ENCODE results near the gene BACE1. TPM values are rescaled to one million over a fixed set of nuclear protein-coding genes. Genes with fewer than 3 reads are reported as not detected.

Gene BACE1
- total RNA-seq, 2 donors from 2014 or later = 2.0 to 3.5 TPM

- no peak for ATAC-seq
- Mint-ChIP-seq H3K4me1 (peaks cover 9% of the 10 kb centered on the region), H3K36me3 (ENCODE audit: low read depth) (peaks cover 3% of the 10 kb centered on the region), H3K4me3 (no peak overlapping the region), H3K27ac (no peak overlapping the region), H3K27me3 (peaks cover 21% of the 10 kb centered on the region)
- no peak for DNase-seq
- no peaks in the 10 kb centered on the region for H3K9me3 ChIP-seq (ENCODE audit: control insufficient read depth, low read length, poor library complexity, severe bottlenecking)
Observed at GRCh38 chr11:117319214-117319840, 3.3 kb upstream of the BACE1 start.

DNA sequence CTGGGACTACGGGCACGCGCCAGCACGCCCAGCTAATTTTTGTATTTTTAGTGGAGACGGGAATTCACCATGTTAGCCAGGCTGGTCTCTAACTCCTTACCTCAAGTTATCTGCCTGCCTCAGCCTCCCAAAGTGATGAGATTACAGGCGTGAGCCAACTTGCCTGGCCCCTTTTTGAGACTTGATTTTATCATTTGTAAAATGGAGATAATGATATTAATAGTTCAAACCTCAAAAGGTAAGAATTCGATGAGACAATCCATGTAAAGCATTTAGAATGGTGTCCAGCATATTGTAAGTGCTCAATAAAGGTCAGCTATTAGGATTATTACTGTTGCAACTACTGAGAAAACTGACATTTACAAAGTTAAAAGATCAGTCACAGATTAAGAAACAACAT, 2.7 kb upstream of the BACE1 start:
- H3K4me3 Mint-ChIP-seq = no peak overlapping the region
- no peaks in the 10 kb centered on the region for H3K9me3 ChIP-seq (ENCODE audit: control insufficient read depth, low read length, poor library complexity, severe bottlenecking)
- ATAC-seq (no peak), DNase-seq (no peak)
- H3K4me1 Mint-ChIP-seq = peaks cover 9% of the 10 kb centered on the region
- H3K36me3 Mint-ChIP-seq (ENCODE audit: low read depth) = peaks cover 3% of the 10 kb centered on the region
- peaks cover 21% of the 10 kb centered on the region for H3K27me3 Mint-ChIP-seq
- no peak overlapping the region for H3K27ac Mint-ChIP-seq

DNA sequence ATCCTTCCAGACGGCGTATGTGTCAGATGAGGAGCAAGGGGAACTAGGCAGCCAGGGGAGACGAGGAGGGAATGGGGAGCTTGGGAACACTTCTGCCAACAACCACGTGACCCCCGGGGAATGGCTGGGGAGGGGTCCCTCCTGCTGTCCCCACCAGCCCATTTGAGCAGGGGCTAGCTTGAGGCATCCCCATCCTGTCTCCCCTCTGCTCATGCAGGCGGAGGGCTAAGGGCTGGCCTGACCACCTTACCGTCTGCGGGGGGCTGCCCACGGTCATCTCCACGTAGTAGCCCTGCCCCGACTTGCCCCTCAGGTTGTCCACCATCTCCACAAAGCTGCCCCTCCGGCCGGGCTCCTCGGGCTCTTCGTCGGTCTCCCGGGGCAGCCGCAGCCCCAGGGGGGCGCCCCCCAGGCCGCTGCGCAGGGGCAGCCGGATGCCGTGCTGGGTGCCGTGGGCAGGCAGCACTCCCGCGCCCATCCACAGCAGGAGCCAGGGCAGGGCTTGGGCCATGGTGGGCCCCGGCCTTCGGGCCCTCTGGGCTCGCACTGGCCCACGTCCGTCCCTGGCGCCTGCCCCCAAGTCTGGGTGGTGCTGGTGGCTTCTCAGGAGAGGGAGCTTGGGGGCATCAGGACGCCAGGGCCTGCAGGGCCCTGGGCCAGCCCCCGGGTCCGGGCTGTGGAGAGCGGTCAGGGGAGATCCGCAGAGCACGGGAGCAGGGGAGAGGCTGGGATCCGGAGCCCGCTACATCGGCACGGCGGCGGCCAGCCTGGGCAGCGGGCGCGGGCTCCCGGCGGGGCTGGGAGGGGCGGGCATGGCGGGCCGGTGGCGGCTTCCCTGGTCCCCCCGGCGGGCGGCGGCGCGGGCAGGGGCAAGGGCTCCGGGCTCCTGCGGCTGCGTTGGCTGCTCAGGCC, 515 bp downstream of the BACE1 start:
- DNase-seq (peak in 2 of 3 donors; percentile 7 to 18), ATAC-seq (peak; percentile 65)
- H3K27me3 Mint-ChIP-seq = peaks cover 29% of the 10 kb centered on the region
- peak overlapping the region; percentile 85 for H3K4me3 Mint-ChIP-seq
- H3K4me1 Mint-ChIP-seq = peaks cover 14% of the 10 kb centered on the region
- no peak overlapping the region for H3K27ac Mint-ChIP-seq
- H3K9me3 ChIP-seq (ENCODE audit: control insufficient read depth, low read length, poor library complexity, severe bottlenecking) = no peaks in the 10 kb centered on the region
- peaks cover 3% of the 10 kb centered on the region for H3K36me3 Mint-ChIP-seq (ENCODE audit: low read depth)

- Mint-ChIP-seq H3K36me3 (ENCODE audit: low read depth) (peaks cover 3% of the 10 kb centered on the region), H3K27me3 (peaks cover 29% of the 10 kb centered on the region), H3K27ac (no peak overlapping the region), H3K4me1 (peaks cover 14% of the 10 kb centered on the region), H3K4me3 (peak overlapping the region; percentile 80)
- no peaks in the 10 kb centered on the region for H3K9me3 ChIP-seq (ENCODE audit: control insufficient read depth, low read length, poor library complexity, severe bottlenecking)
- no peak for ATAC-seq
- DNase-seq = no peak
Observed at GRCh38 chr11:117314840-117315239, 1.2 kb downstream of the BACE1 start.

GRCh38 chr11:117313828-117314768, 2.0 kb downstream of the BACE1 start:
- Mint-ChIP-seq H3K27me3 (peaks cover 32% of the 10 kb centered on the region), H3K4me3 (peak overlapping the region; percentile 80), H3K27ac (no peak overlapping the region)

DNA sequence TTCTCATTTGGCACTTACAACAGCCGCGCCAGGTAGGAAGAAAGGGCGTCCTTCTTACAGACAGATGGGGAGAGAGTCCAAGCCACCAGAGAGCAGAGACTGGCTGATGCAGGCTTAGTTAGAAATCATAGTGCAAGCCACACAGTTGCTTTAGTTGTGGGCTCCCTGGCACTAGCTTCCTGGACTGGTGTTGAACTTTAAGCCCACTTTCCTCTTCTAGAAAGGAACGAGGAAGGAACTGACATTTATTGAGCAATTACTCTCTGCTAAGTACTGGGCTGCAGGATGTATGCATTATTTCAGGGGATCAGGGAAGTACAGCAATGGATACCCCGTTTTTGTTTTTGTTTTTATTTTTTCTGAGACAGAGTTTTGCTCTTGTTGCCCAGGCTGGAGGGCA, 3.0 kb downstream of the BACE1 start:
- DNase-seq = no peak
- Mint-ChIP-seq H3K4me1 (peaks cover 21% of the 10 kb centered on the region), H3K27ac (no peak overlapping the region), H3K36me3 (ENCODE audit: low read depth) (peaks cover 5% of the 10 kb centered on the region), H3K4me3 (no peak overlapping the region), H3K27me3 (peaks cover 35% of the 10 kb centered on the region)
- no peak for ATAC-seq
- no peaks in the 10 kb centered on the region for H3K9me3 ChIP-seq (ENCODE audit: control insufficient read depth, low read length, poor library complexity, severe bottlenecking)

More at GRCh38 chr11:117313828-117314768, 2.0 kb downstream of the BACE1 start:
- peaks cover 16% of the 10 kb centered on the region for H3K4me1 Mint-ChIP-seq
- no peaks in the 10 kb centered on the region for H3K9me3 ChIP-seq (ENCODE audit: control insufficient read depth, low read length, poor library complexity, severe bottlenecking)
- no peak for DNase-seq
- H3K36me3 Mint-ChIP-seq (ENCODE audit: low read depth) = peaks cover 3% of the 10 kb centered on the region
- no peak for ATAC-seq

DNA sequence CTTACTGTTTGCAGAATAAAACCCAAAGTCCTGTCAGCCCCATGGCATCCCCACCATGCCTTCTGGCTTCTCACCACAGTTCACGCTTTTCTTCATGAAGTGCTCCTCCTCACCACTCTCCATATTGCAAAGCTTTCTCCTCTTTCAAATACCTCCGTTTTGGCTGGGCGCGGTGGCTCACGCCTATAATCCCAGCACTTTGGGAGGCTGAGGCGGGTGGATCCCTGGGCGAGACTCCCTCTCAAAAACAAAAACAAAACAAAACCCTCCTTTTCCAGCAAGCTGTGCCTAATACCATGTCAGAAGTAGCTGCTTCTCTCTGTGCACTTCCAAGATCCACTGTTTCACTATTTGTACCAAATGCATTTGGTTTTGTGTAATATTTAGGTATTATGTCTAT, 6.7 kb downstream of the BACE1 start:
- H3K27me3 Mint-ChIP-seq = peaks cover 26% of the 10 kb centered on the region
- peaks cover 13% of the 10 kb centered on the region for H3K4me1 Mint-ChIP-seq
- ATAC-seq = no peak
- peaks cover 5% of the 10 kb centered on the region for H3K36me3 Mint-ChIP-seq (ENCODE audit: low read depth)
- DNase-seq = no peak
- H3K9me3 ChIP-seq (ENCODE audit: control insufficient read depth, low read length, poor library complexity, severe bottlenecking) = no peaks in the 10 kb centered on the region
- H3K27ac Mint-ChIP-seq = no peak overlapping the region
- no peak overlapping the region for H3K4me3 Mint-ChIP-seq

DNA sequence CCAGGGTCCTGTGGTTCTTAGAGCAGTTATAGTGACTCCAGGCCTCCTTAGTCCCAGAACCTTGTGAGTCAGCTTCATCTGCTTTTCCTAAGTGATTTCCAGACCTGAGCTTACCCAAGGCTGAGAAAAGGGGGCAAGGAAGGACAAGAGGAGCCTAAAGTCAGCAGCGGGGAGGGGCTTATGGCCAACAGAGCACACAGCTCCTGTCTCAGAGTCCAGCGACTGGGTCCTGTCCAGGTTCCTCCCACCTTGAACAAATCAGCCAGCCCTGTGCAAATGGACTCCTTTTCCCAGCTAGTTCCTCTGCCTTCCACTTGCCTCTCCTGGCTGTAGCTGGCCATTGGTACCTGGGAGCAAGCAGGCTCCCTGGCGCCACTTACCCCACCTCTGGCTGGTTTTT, 10.9 kb downstream of the BACE1 start:
- Mint-ChIP-seq H3K36me3 (ENCODE audit: low read depth) (peaks cover 8% of the 10 kb centered on the region), H3K4me3 (no peak overlapping the region), H3K27me3 (peaks cover 38% of the 10 kb centered on the region), H3K4me1 (peaks cover 13% of the 10 kb centered on the region), H3K27ac (no peak overlapping the region)
- DNase-seq (no peak), ATAC-seq (no peak)
- no peaks in the 10 kb centered on the region for H3K9me3 ChIP-seq (ENCODE audit: control insufficient read depth, low read length, poor library complexity, severe bottlenecking)

- Mint-ChIP-seq H3K36me3 (ENCODE audit: low read depth) (peaks cover 6% of the 10 kb centered on the region), H3K4me1 (peaks cover 11% of the 10 kb centered on the region), H3K27ac (peak overlapping the region; percentile 16), H3K27me3 (peaks cover 30% of the 10 kb centered on the region), H3K4me3 (no peak overlapping the region)
- H3K9me3 ChIP-seq (ENCODE audit: control insufficient read depth, low read length, poor library complexity, severe bottlenecking) = no peaks in the 10 kb centered on the region
- no peak for ATAC-seq
- no peak for DNase-seq
Observed at GRCh38 chr11:117303646-117304315, 12.3 kb downstream of the BACE1 start.

GRCh38 chr11:117303101-117303500, 13.0 kb downstream of the BACE1 start:
- ATAC-seq = no peak
- Mint-ChIP-seq H3K4me1 (peaks cover 9% of the 10 kb centered on the region), H3K27ac (no peak overlapping the region), H3K4me3 (no peak overlapping the region), H3K36me3 (ENCODE audit: low read depth) (peaks cover 6% of the 10 kb centered on the region), H3K27me3 (peaks cover 25% of the 10 kb centered on the region)
- DNase-seq = no peak
- H3K9me3 ChIP-seq (ENCODE audit: control insufficient read depth, low read length, poor library complexity, severe bottlenecking) = no peaks in the 10 kb centered on the region

GRCh38 chr11:117302228-117302627, 13.8 kb downstream of the BACE1 start:
- H3K9me3 ChIP-seq (ENCODE audit: control insufficient read depth, low read length, poor library complexity, severe bottlenecking) = no peaks in the 10 kb centered on the region
- DNase-seq = no peak
- Mint-ChIP-seq H3K27me3 (peaks cover 24% of the 10 kb centered on the region), H3K4me3 (no peak overlapping the region), H3K4me1 (peaks cover 8% of the 10 kb centered on the region), H3K36me3 (ENCODE audit: low read depth) (peaks cover 6% of the 10 kb centered on the region), H3K27ac (peak overlapping the region; percentile 27)
- no peak for ATAC-seq

- peaks cover 24% of the 10 kb centered on the region for H3K27me3 Mint-ChIP-seq
- H3K27ac Mint-ChIP-seq = no peak overlapping the region
- H3K4me3 Mint-ChIP-seq = peak overlapping the region; percentile 9
- peaks cover 10% of the 10 kb centered on the region for H3K4me1 Mint-ChIP-seq
- DNase-seq = no peak
- no peak for ATAC-seq
- H3K36me3 Mint-ChIP-seq (ENCODE audit: low read depth) = peaks cover 6% of the 10 kb centered on the region
- H3K9me3 ChIP-seq (ENCODE audit: control insufficient read depth, low read length, poor library complexity, severe bottlenecking) = no peaks in the 10 kb centered on the region
Observed at GRCh38 chr11:117300773-117301172, 15.3 kb downstream of the BACE1 start.
